IPS-NIHi7 (cell line): Measurements from ENCODE around the gene BMX.

Experiments used
- DNase-seq: peaks from one replicate; pipeline ENCODE4 v3.0.0; 2012; ENCODE audit warnings: mixed read lengths; ENCODE audit errors: extremely low spot score

Gene BMX

GRCh38 chrX:15507005-15507404, 6.4 kb downstream of the BMX start:
- DNase-seq, result peak; percentile 27

- DNase-seq, result no peak
These were observed 9.2 kb downstream of the BMX start for GRCh38 chrX:15509845-15510244.

- DNase-seq, result no peak
These were observed 11.0 kb downstream of the BMX start for GRCh38 chrX:15511563-15511962.

- no peak for DNase-seq
These were observed 11.9 kb downstream of the BMX start for GRCh38 chrX:15512401-15512965.

- no peak for DNase-seq
These were observed 13.7 kb downstream of the BMX start for GRCh38 chrX:15514279-15514678.

GRCh38 chrX:15515931-15516330, 15.3 kb downstream of the BMX start:
- DNase-seq, result no peak

GRCh38 chrX:15522464-15522863, 21.9 kb downstream of the BMX start:
- DNase-seq, result no peak

GRCh38 chrX:15523088-15523487, 22.5 kb downstream of the BMX start:
- DNase-seq, result no peak

- no peak for DNase-seq
These were observed 23.8 kb downstream of the BMX start for GRCh38 chrX:15524417-15524816.

- no peak for DNase-seq
These were observed 25.2 kb downstream of the BMX start for GRCh38 chrX:15525664-15526416.

- no peak for DNase-seq
These were observed 28.6 kb downstream of the BMX start for GRCh38 chrX:15529165-15529564.

GRCh38 chrX:15530318-15530717, 29.7 kb downstream of the BMX start:
- no peak for DNase-seq

- DNase-seq, result no peak
These were observed 46.1 kb downstream of the BMX start for GRCh38 chrX:15546745-15547144.

- DNase-seq, result no peak
These were observed 46.7 kb downstream of the BMX start for GRCh38 chrX:15547356-15547755.

- no peak for DNase-seq
These were observed 48.8 kb downstream of the BMX start for GRCh38 chrX:15549189-15550012.

GRCh38 chrX:15559227-15559626, 58.6 kb downstream of the BMX start:
- DNase-seq, result no peak

GRCh38 chrX:15560924-15561323, 60.3 kb downstream of the BMX start:
- no peak for DNase-seq

GRCh38 chrX:15563056-15563455, 62.4 kb downstream of the BMX start:
- DNase-seq, result no peak

GRCh38 chrX:15564981-15565579, 64.5 kb downstream of the BMX start:
- DNase-seq, result peak; percentile 73

- DNase-seq, result no peak
These were observed 65.6 kb downstream of the BMX start for GRCh38 chrX:15566244-15566643.

GRCh38 chrX:15567267-15567666, 66.7 kb downstream of the BMX start:
- DNase-seq, result no peak

GRCh38 chrX:15567886-15568616, 67.4 kb downstream of the BMX start:
- DNase-seq, result no peak
